Activated naive CD8-positive, alpha-beta T cell treated with anti-CD3 and anti-CD28 coated beads, Interleukin-2, amount 50 U/mL, for 16 hours (primary cell): Measurements from ENCODE around the gene GNA12.
"Not testable (repeated sequence)": the region's sequence is repeated elsewhere in the genome, so short reads cannot be mapped to it uniquely, and the experiment has no call there.

Experiments used
- DNase-seq: peaks from one replicate; pipeline ENCODE4 v3.0.0-alpha.2; 2020; ENCODE audit warnings: low read depth, low spot score

GNA12 gene

DNA sequence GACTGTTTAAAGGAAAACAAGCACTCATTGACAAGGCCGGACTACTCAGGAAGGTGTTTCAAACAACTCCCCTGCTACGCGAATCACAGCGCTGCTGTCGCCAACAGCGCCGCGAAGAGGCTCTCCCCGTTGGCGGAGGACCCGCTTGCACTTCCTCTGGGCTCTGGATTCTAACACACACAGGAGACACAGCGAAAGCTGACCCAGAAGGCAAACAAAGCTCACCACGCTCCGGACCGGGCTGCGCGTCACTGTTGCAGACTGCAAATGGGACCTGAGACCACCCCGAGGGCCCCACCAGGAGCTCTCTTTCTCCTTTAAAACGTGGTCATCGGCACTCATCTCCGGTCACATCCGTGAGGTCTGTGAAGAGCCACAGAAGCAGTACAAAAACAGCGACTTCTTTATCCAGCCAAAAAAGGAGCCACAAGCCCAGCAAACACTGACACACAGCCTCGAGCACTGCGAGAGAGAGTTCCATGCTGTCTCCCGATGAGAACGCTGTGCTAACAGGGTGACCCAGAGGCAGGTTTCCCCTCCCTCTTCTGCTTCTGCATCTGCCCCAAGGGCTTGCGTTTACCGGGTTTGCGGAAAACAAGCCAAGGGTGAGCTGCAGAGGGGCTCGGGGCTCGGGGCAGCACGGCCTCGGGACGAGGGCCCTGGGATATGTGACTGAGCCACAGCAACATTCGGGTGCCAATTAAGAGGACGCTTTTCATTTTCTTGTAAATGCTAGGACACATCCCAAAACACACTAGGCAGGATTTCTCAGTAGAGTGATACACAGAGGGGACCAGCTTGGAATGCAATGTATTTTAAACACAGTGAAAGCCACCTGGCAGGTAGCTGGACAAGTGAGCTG lies 114.8 kb downstream of the GNA12 start:
- DNase-seq = no peak

DNA sequence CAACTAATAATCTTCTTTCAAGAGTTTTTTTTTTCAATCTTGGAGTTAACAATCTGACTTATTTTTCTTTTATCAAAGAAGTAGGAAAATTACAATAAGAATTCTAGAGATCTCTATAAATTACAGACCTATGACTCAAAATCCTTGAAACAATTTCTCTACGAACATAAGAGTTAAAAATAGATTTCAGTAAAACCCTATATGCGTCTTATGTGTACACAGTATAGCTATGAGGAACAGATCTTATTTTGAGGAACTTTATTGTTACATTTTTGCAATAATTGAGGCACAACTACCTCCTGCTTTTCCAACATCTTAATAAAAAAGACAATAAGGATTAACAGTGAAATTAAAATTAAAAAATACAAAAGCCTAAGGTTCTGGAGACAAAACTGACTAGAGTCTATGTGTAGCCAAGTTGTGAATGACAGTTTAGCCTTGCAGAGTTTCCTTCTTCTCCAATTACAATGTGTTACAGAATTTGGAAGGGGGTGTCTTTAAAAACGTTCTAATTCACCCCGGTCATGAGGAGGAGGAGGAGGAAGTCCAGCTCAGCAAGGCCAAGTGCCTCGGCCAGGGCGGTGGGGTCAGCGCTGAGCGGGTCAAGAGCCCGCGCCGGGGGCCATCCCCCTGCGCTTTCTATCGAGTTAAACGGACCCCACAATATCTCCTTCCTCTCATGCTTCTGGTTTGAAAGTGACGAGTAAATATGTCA lies 115.6 kb downstream of the GNA12 start:
- no peak for DNase-seq

DNA sequence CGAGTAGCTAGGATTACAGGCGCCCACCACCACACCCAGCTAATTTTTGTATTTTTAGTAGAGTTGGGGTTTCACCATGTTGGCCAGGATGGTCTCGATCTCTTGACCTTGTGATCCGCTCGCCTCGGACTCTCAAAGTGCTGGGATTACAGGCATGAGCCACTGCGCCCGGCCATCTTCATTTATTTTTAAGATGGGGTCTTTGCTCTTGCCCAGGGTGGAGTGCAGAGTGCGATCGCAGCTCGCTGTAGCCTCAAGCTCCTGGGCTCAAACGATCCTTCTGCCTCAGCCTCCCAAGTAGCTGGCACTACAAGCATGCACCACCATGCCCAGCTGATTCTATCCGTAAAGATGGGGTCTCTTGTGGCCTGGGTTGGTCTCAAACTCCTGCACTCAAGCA lies 116.9 kb downstream of the GNA12 start:
- not testable (repeated sequence) for DNase-seq

GRCh38 chr7:2726316-2727018 lies 117.6 kb downstream of the GNA12 start:
- DNase-seq = no peak

GRCh38 chr7:2725178-2726105 lies 118.7 kb downstream of the GNA12 start:
- DNase-seq = no peak

GRCh38 chr7:2724453-2725177 lies 119.5 kb downstream of the GNA12 start:
- DNase-seq = no peak

DNA sequence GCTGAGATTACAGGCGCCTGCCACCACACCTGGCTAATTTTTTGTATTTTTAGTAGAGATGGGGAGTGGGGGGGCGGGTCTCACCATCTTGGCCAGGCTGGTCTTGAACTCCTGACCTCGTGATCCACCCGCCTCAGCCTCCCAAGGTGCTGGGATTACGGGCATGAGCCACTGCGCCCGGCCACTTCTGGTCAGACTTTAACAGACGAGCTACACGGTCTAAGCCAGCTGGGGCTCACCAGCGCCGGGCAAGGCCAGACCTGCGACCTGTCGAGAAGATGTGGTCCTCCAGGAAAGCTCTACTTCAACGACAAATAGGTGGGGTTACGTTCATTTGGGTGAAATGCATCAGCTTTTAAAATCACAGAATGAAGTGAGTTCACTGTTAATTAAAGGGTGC lies 120.1 kb downstream of the GNA12 start:
- DNase-seq = not testable (repeated sequence)

DNA sequence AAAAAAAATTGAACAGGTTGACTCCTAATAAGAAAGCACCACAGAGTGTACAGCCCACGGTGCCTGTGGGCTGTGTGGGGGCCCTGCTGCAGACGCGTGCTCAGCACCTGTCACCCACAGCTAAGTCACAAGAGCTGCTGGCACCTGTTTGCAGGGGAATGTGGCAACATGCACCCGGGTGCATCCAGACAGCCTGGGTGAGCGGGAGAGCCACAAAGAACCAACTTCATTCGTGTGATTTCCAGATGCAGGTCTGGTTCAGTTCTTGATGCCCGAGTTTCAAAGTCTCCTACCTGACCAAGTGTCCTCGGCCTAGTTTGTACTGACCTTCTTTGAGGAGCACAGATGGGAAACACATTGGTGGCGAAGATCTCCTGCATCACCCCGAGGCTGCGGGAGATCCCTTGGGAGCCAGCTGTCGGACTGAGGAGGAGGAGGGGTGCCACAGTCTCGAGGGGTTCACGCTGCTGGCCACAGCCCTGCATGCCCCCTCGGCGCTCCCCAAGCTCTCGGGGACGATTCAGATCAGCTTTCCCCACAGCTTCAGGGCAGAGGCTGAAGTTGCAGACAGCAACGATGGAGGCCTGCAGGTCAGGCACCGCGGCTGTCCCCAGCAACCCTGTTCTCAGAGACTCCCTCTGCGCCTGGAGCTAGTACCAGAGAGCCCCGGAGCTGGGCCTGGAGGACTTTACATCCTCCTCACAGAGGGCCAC lies 120.8 kb downstream of the GNA12 start:
- no peak for DNase-seq

GRCh38 chr7:2722591-2722990 lies 121.5 kb downstream of the GNA12 start:
- DNase-seq = no peak

- no peak for DNase-seq
Observed at GRCh38 chr7:2721842-2722241, 122.3 kb downstream of the GNA12 start.

DNA sequence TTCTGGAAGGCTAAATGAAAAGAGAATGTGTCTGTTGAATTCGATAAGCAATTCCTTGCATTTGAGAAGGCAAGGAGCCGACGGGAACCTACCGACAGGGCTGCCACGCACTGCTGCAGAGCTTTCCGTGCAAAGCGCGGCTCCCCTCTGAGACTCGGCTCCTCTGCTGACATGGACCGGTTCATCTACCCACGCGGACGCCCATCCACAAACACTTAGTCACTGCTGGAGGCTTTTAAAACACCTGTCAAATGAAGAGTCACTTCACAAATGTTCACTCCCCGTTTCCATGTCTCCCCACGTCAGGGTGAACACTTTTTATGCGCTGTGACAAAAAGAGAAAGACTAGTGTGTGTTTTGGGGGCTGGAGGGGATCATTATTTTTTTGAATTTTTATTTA lies 124.1 kb downstream of the GNA12 start:
- no peak for DNase-seq

DNA sequence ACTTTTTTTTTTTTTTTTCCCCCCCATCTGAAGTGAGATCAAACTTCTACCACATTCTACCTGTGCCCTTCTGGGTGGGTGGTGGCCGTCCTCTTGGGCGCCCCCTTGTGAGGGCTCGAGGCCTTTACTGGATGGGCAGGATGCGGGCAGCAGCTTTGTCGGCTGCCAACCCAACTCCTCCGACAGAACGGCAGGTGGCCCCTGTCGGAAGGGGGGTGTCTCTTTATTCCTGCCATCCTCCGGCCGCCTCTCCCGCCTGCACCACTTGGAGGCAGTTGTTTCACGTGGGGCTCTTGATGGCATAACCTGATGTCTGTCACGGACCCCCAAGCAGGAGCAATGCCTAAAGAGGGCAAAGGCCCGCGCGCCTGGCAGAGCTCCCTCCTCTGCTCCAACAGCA lies 125.1 kb downstream of the GNA12 start:
- DNase-seq = peak; percentile 39

DNA sequence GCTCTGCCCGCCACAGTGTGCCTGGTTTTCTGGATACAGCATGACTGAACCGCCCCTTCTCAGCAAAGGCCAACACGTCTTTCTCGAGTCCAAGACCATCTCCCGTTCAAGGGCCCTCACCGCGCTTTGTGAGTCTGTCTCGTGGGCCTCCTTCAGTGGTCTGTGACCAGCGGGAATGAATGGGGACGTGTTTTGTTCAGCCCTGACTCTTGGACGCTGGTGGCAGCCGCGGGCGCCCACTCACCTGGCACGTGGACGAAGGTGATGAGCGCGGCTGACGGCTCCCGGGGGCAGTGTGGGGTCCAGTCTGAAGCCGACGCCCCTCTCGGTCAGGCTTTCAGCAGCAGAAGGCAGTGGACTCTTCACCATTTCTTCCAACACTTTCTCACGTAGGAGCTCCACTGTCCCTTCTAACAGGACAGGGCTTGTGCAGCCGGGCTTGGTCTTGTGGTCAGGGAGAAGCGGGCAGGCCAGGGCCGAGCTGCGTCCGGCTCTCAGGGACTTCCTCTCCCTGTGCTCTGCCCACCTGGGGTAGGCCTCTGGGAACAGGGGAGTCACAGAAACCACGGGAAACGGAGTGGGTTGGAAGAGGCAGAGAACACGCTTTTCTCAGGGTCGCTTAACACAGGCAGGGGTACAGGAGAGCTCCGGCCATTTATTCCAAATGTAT lies 125.7 kb downstream of the GNA12 start:
- no peak for DNase-seq

DNA sequence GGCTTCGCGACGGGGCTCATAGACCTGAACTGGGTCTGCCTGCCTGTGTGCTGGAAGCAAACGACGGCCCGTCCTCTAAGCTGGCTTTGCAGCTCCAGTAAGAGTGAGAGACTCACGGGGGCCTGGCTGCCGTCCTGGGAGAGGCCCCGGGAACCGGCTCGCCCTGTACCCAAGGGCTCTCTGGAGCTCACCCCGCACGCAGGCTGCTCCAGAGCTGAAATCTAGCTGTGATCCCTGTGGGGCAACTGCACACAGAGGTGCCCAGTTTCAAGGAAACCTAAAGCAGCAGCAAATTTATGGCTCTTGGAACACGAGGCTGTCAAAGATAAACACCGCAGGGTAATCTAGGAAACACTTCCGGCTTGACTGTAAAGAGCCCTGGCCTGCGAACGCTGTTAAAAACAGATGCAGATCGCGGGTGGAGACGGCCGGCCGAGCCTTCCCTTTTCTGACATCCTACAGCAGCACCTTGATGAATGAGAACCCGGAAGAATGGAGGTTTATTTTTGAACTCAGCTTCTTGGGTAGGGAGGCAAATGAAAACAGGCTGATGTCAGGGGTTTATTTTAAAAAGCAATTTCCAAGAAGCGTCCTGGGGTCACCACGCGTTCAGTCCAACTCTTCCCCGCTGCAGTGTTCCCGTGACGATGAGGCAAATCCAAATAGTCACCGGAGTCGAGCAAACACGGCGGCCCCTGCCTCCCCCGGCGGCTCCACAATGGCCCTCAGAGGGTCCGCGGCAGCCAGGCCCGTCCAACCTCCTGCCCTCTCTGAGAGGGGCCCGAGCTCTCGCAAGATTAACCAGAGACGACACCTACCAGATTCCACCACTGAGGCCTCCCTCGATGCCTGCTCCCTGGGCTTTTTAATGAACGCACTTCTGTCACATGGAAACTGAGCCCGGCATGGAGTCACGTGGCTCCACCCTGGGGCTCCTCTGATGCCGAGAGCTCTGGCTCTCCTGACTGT lies 126.5 kb downstream of the GNA12 start:
- no peak for DNase-seq

DNA sequence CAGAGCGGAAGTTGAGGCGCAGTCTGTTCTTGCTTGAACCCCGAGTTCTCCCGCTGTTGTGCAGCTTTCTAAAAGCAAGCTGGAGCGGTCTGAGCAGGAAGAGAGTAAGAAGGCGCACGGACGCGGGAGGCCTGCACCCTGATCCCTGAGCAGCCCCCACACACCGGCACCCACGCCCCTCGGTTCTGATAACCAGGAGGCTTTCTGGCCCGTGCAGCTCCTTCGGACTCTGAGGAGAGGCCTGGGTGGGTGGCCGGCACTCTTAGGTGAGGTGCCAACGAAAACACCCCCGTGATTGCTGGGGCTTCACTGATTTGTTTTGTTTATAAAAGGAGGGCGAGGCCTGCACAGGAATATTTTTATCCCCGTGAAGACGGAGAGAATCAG lies 127.2 kb downstream of the GNA12 start:
- no peak for DNase-seq

DNA sequence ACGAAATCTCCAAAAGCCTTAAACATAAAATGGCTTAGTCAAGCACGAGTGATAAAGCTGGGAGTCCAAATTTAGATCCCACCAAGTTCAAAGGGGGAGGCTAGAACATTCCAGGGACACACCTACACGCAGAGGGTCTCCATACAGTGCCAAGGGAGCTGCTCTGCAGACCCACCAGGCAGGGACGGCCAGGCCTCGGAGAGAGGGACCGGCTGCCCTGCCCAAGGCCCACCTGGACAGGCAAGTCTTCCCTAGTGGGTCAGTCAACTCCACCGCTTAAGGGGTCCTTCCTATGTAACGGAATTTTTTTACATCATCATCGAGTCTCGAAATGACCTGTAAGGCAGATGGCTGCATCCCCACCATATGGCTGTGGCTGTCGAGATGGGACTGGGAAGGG lies 127.6 kb downstream of the GNA12 start:
- no peak for DNase-seq

DNA sequence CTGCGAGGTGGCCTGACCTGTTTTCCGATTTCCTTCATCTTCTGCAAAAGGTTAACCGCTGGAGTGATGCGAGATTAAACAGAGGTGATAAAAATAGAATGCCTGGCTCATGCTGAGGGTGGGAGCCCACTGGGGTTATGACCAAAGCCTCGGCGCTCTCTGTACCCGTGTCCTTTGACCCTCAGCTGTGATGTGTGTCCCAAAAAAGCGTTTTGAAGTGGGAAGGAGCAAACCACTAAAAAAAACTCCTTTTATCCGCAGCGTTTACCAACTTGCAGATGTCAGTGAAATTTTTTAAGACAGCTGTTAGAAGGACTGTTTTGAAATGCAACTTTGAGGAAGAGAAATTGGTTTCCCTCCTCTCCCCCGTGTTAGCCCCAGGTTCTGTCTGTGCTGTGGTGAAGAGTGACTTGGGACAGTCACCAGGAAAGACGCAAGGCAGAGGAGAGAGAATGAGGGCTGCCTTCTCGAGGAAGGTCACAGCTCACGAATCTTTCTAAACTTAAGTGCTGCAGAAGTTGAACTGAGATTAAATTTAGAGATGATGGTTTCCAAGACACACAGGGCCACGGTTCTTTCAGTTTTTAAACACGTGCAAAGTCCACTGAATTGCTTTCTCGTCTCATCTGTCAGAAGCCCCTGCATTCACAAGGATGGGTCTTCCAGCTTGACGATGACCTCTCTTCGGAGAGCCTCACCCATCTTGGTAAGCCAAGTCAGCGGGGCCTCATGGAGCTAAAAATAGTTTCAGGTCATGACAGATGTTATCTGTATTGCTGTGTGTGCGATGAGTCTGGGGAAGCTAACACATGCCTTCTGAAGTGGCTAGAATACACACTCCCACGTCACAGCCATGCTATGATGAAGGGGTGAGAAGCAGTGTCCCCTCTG lies 128.5 kb downstream of the GNA12 start:
- DNase-seq = peak; percentile 27
